GM12874 (cell line): ENCODE measurements around the gene DPEP3.

Experiments used
- CTCF ChIP-seq: IDR thresholded peaks from 2 replicates; pipeline ENCODE4 v1.5.1; 2011; ENCODE audit warnings: low read depth, mild to moderate bottlenecking, control low read depth, low read length, moderate library complexity; ENCODE audit not compliant: insufficient read depth

DPEP3 gene

GRCh38 chr16:67959536-67960329 is 20.6 kb downstream of the DPEP3 start:
- no peak for TF ChIP-seq CTCF

GRCh38 chr16:67957622-67958021 is 22.7 kb downstream of the DPEP3 start:
- no peak for TF ChIP-seq CTCF

GRCh38 chr16:67954421-67955196 is 25.7 kb downstream of the DPEP3 start:
- TF ChIP-seq CTCF, result no peak

- no peak for TF ChIP-seq CTCF
Measured at GRCh38 chr16:67953641-67954375, 26.5 kb downstream of the DPEP3 start.

GRCh38 chr16:67951485-67951884 is 28.8 kb downstream of the DPEP3 start:
- no peak for TF ChIP-seq CTCF

GRCh38 chr16:67950335-67950843 is 29.9 kb downstream of the DPEP3 start:
- TF ChIP-seq CTCF, result no peak

GRCh38 chr16:67949645-67950044 is 30.7 kb downstream of the DPEP3 start:
- TF ChIP-seq CTCF, result no peak
